IPS-15b (cell line): ENCODE results near the gene NR1I3.

ENCODE experiments used
- H3K27me3 ChIP-seq: one replicate; pipeline ENCODE4 v1.6.1; 2013; ENCODE audit warnings: low read length; ENCODE audit not compliant: control insufficient read depth, insufficient read depth
- H3K36me3 ChIP-seq: one replicate; pipeline ENCODE4 v1.6.1; 2013; ENCODE audit warnings: low read length; ENCODE audit not compliant: control insufficient read depth, insufficient read depth
- H3K4me1 ChIP-seq: one replicate; pipeline ENCODE4 v1.6.1; 2013; ENCODE audit warnings: mild to moderate bottlenecking, low read length; ENCODE audit not compliant: control insufficient read depth, insufficient read depth
- H3K4me3 ChIP-seq: one replicate; pipeline ENCODE4 v1.5.1; 2013; ENCODE audit warnings: low read depth, low read length
- H3K9ac ChIP-seq: one replicate; pipeline ENCODE4 v1.6.1; 2013; ENCODE audit warnings: low read depth, mild to moderate bottlenecking, low read length
- H3K9me3 ChIP-seq: one replicate; pipeline ENCODE4 v1.6.1; 2013; ENCODE audit warnings: mild to moderate bottlenecking, low read length; ENCODE audit not compliant: control insufficient read depth, insufficient read depth

NR1I3 gene

DNA sequence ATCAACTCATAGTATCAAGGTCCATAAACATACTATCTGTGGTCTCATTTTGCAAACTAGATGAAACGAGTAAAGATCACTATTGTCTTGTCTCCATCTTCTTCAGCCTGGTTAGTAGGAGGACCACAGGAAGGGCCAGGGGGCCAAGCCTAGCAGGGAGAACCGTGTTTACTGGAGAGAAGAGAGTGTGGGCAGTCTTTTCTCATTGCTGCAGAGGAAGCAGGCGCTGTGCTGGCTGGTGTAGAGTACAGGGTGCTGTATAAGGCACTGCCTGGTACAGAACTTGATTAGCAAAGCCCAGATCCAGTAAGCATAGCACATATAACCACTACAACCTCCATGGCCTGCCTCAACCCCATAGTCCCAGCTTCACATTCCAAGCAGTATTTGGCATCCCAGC, 50.7 kb downstream of the NR1I3 start:
- H3K9ac ChIP-seq, result no peak overlapping the region
- H3K36me3 ChIP-seq, result no peaks in the 10 kb centered on the region
- no peaks in the 10 kb centered on the region for H3K9me3 ChIP-seq
- H3K4me1 ChIP-seq, result no peaks in the 10 kb centered on the region
- no peaks in the 10 kb centered on the region for H3K27me3 ChIP-seq
- no peak overlapping the region for H3K4me3 ChIP-seq

- Histone ChIP-seq H3K36me3 (no peaks in the 10 kb centered on the region), H3K4me1 (no peaks in the 10 kb centered on the region), H3K9ac (no peak overlapping the region), H3K4me3 (no peak overlapping the region), H3K9me3 (no peaks in the 10 kb centered on the region), H3K27me3 (no peaks in the 10 kb centered on the region)
Measured at GRCh38 chr1:161185732-161186311, 52.2 kb downstream of the NR1I3 start.

DNA sequence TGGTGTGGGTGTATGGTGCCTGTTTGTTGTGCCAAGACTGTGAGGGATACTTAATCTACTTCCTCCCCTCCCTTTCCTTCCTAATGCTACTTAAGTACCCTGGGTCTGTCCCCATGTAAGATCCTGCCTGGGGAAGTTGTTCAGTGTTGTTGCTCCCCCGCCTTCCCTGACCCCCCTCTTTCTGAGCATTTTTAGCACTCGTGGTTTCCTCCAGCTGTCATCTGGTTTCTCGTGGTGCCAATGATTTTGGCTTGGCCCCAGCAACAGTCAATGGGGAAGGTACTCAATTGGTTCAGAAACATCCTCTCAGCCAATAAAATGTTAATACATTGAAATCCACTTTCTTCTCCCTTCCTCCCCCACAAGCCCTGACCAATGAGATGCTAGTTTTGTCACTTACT, 52.7 kb downstream of the NR1I3 start:
- Histone ChIP-seq H3K36me3 (no peaks in the 10 kb centered on the region), H3K9ac (no peak overlapping the region), H3K9me3 (no peaks in the 10 kb centered on the region), H3K4me3 (no peak overlapping the region), H3K4me1 (no peaks in the 10 kb centered on the region), H3K27me3 (no peaks in the 10 kb centered on the region)

- no peak overlapping the region for H3K4me3 ChIP-seq
- no peaks in the 10 kb centered on the region for H3K27me3 ChIP-seq
- peaks cover 4% of the 10 kb centered on the region for H3K4me1 ChIP-seq
- no peaks in the 10 kb centered on the region for H3K36me3 ChIP-seq
- no peak overlapping the region for H3K9ac ChIP-seq
- no peaks in the 10 kb centered on the region for H3K9me3 ChIP-seq
Measured at GRCh38 chr1:161182214-161182613, 55.8 kb downstream of the NR1I3 start.

DNA sequence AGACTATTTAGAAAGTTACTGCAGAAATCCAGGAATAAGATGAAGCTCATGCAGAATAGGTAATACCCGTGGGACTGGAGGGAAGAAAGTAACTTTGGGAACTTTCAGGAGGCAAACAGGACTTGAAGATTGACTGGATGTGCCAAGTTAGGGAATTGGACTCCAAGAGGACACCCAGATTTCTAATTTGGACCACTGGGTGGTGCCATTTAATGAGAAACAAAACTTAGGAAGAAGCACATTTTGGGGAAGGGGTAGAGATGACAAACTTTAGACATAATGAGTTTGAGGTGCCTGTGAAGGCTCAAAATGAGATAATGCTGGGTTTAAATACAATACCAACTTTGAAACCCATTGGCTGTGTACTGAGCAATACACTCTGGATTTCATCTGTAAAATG, 57.4 kb downstream of the NR1I3 start:
- Histone ChIP-seq H3K9me3 (no peaks in the 10 kb centered on the region), H3K27me3 (no peaks in the 10 kb centered on the region), H3K9ac (no peak overlapping the region), H3K4me1 (peaks cover 4% of the 10 kb centered on the region), H3K4me3 (no peak overlapping the region), H3K36me3 (no peaks in the 10 kb centered on the region)

GRCh38 chr1:161179698-161180097, 58.3 kb downstream of the NR1I3 start:
- no peak overlapping the region for H3K9ac ChIP-seq
- no peaks in the 10 kb centered on the region for H3K36me3 ChIP-seq
- peaks cover 4% of the 10 kb centered on the region for H3K4me1 ChIP-seq
- H3K27me3 ChIP-seq, result no peaks in the 10 kb centered on the region
- H3K9me3 ChIP-seq, result no peaks in the 10 kb centered on the region
- no peak overlapping the region for H3K4me3 ChIP-seq
